Sigmoid colon (tissue), 7 donors: ENCODE results near the gene CNTNAP5. TPM values are rescaled to one million over a fixed set of nuclear protein-coding genes. Genes with fewer than 3 reads are reported as not detected.

Experiments
- DNase-seq: peaks from one replicate; pipeline ENCODE4 v3.0.0-alpha.2; 2019
- H3K27ac ChIP-seq, 4 donors: fragments of 200-600 bp; sonication (generic); one replicate each; pipeline ENCODE4 v1.5.1; 2016 to 2019; ENCODE audit warnings: mild to moderate bottlenecking in 1 of 4
- H3K27me3 ChIP-seq, 3 donors: fragments of 200-600 bp; sonication (generic); one replicate each; pipeline ENCODE4 v1.5.1; 2019; ENCODE audit warnings: mild to moderate bottlenecking in 1 of 3
- H3K36me3 ChIP-seq, 4 donors: fragments of 200-600 bp; sonication (generic); one replicate each; pipeline ENCODE4 v1.5.1; 2016 to 2019
- H3K4me1 ChIP-seq, 4 donors: fragments of 200-600 bp; sonication (generic); one replicate each; pipeline ENCODE4 v1.5.1; 2017 to 2019
- H3K4me3 ChIP-seq, 4 donors: fragments of 200-600 bp; sonication (generic); one replicate each; pipeline ENCODE4 v1.5.1; 2017 to 2019; ENCODE audit warnings: mild to moderate bottlenecking in 2 of 4, moderate library complexity in 1 of 4
- H3K9me3 ChIP-seq, 4 donors: fragments of 200-600 bp in 3 of 4; sonication (generic) in 3 of 4; one replicate each; pipeline versions ENCODE4 v1.5.1 to v1.6.1; 2013 to 2019
- CTCF ChIP-seq, 4 experiments: fragments of 450-650 bp in 3 of 4; fragments of 200-600 bp in 1 of 4; IDR thresholded peaks; one replicate each; pipeline ENCODE4 v1.5.1; 2016 to 2019; ENCODE audit warnings: antibody characterized with exemption in 4 of 4, mild to moderate bottlenecking in 3 of 4, moderate library complexity in 2 of 4
- EP300 ChIP-seq, 4 donors: sonication (generic); formaldehyde crosslinking; IDR thresholded peaks; one replicate each; pipeline ENCODE4 v1.6.1; 2017; ENCODE audit warnings: antibody characterized with exemption in 4 of 4
- POLR2A ChIP-seq, 2 donors: fragments of 450-650 bp; IDR thresholded peaks; one replicate each; pipeline ENCODE4 v1.6.1; 2016; ENCODE audit warnings: antibody characterized with exemption in 2 of 2, mild to moderate bottlenecking in 2 of 2, moderate library complexity in 2 of 2
- POLR2AphosphoS5 ChIP-seq, 4 donors: sonication (generic); formaldehyde crosslinking; IDR thresholded peaks; one replicate each; pipeline ENCODE4 v1.6.1; 2017; ENCODE audit warnings: antibody characterized with exemption in 4 of 4
- WGBS, 2 donors: extraction: QIAGEN DNeasy Blood & Tissue Kit; methylation state at CpG; one replicate each; pipeline ENCODE4 v1.1.7; 2013; 5-methylcytosine and 5-hydroxymethylcytosine counted together
- intact Hi-C: fragments of 100-400 bp; cut with DNase I; formaldehyde crosslinking; loops from one replicate; pipeline ENCODE4 v1.15.1; 2023
- polyA plus RNA-seq, 3 donors: library from polyadenylated mRNA; stranded (reverse); fragments of 200-250 nt; gene quantifications; one replicate each; pipeline ENCODE4 v1.2.3, GENCODE V29; 2013
- total RNA-seq, 4 donors: library from RNA; depleted of rRNA; stranded (reverse); fragments of >200 nt; gene quantifications; one replicate each; pipeline ENCODE4 v1.1.0, GENCODE V29; 2016
- donor health status: healthy with polysubstance abuse.
- donor health status: Bipolar disorder and iron deficiency.
- donor health status: healthy.

The CNTNAP5 gene
- total and polyA plus RNA-seq, 7 donors, result 0.74 to 4.5 (median 1.5) TPM; not detected in 2

- intact Hi-C loops, result no loop called here
- WGBS, 2 donors, result 89% methylated on average over 12 of the region's 12 CpGs
- no peak for TF ChIP-seq CTCF (IDR thresholded peaks at IDR 0.05)
- Histone ChIP-seq H3K27ac (no peak overlapping the region), H3K9me3 (no peaks in the 10 kb centered on the region), H3K4me1 (no peaks in the 10 kb centered on the region), H3K4me3 (no peak overlapping the region), H3K27me3 (no peaks in the 10 kb centered on the region), H3K36me3 (no peaks in the 10 kb centered on the region)
- DNase-seq, result no peak
These were observed 622.6 kb downstream of the CNTNAP5 start for GRCh38 chr2:124647663-124648062.

- no peaks in the 10 kb centered on the region for H3K9me3 ChIP-seq
- DNase-seq, result no peak
- TF ChIP-seq EP300 (IDR thresholded peaks at IDR 0.05), result no peak
- TF ChIP-seq CTCF (IDR thresholded peaks at IDR 0.05), result no peak
- no peak for TF ChIP-seq POLR2AphosphoS5 (IDR thresholded peaks at IDR 0.05)
- no peak for TF ChIP-seq POLR2A (IDR thresholded peaks at IDR 0.05)
- H3K36me3 ChIP-seq, result no peaks in the 10 kb centered on the region
- H3K4me1 ChIP-seq, result no peaks in the 10 kb centered on the region
- no peak overlapping the region for H3K27ac ChIP-seq
- H3K27me3 ChIP-seq, result no peaks in the 10 kb centered on the region
- intact Hi-C loops, result no loop called here
- 81 to 85% methylated on average over 6 of the region's 6 CpGs for WGBS, 2 donors
- no peak overlapping the region for H3K4me3 ChIP-seq
These were observed 623.9 kb downstream of the CNTNAP5 start for GRCh38 chr2:124649001-124649400.

- H3K4me1 ChIP-seq, result no peaks in the 10 kb centered on the region
- H3K9me3 ChIP-seq, result no peaks in the 10 kb centered on the region
- 90 to 94% methylated on average over 1 of the region's 1 CpG for WGBS, 2 donors
- H3K4me3 ChIP-seq, result no peak overlapping the region
- H3K27me3 ChIP-seq, result no peaks in the 10 kb centered on the region
- TF ChIP-seq CTCF (IDR thresholded peaks at IDR 0.05) (no peak), POLR2A (IDR thresholded peaks at IDR 0.05) (no peak), POLR2AphosphoS5 (IDR thresholded peaks at IDR 0.05) (no peak), EP300 (IDR thresholded peaks at IDR 0.05) (no peak)
- DNase-seq, result no peak
- intact Hi-C loops, result no loop called here
- H3K27ac ChIP-seq, result no peak overlapping the region
- H3K36me3 ChIP-seq, result no peaks in the 10 kb centered on the region
These were observed 627.0 kb downstream of the CNTNAP5 start for GRCh38 chr2:124652099-124652498.

GRCh38 chr2:124658373-124658772, 633.3 kb downstream of the CNTNAP5 start:
- intact Hi-C loops, result no loop called here
- Histone ChIP-seq H3K27me3 (no peaks in the 10 kb centered on the region), H3K4me1 (no peaks in the 10 kb centered on the region), H3K4me3 (no peak overlapping the region), H3K36me3 (no peaks in the 10 kb centered on the region), H3K27ac (no peak overlapping the region), H3K9me3 (no peaks in the 10 kb centered on the region)
- no peak for TF ChIP-seq POLR2AphosphoS5 (IDR thresholded peaks at IDR 0.05)
- TF ChIP-seq EP300 (IDR thresholded peaks at IDR 0.05), result no peak
- no peak for TF ChIP-seq CTCF (IDR thresholded peaks at IDR 0.05)
- TF ChIP-seq POLR2A (IDR thresholded peaks at IDR 0.05), result no peak
- 57 to 74% methylated on average over 3 of the region's 3 CpGs for WGBS, 2 donors
- no peak for DNase-seq

DNA sequence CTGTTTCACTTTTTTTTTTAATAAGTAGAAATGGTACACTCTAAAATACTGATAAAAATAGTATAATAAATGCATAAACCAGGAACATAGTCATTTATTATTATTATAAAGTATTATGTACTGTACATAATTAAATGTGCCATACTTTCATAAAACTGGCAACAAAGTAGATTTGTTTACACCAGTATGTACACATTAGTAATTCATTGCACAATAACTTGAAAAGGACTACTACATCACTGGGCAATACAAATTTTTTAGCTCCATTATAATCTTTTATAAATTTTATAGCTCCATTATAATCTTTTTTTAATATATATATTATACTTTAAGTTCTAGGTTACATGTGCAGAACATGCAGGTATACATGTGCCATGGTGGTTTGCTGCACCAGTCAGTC, 636.5 kb downstream of the CNTNAP5 start:
- no peaks in the 10 kb centered on the region for H3K9me3 ChIP-seq
- no peak for DNase-seq
- H3K4me1 ChIP-seq, result no peaks in the 10 kb centered on the region
- no peak overlapping the region for H3K27ac ChIP-seq
- no peak for TF ChIP-seq POLR2AphosphoS5 (IDR thresholded peaks at IDR 0.05)
- no peak for TF ChIP-seq CTCF (IDR thresholded peaks at IDR 0.05)
- intact Hi-C loops, result no loop called here
- no peaks in the 10 kb centered on the region for H3K36me3 ChIP-seq
- no peaks in the 10 kb centered on the region for H3K27me3 ChIP-seq
- no peak overlapping the region for H3K4me3 ChIP-seq
